Neural crest cell (in vitro differentiated cells): ENCODE data around the gene OXCT1. TPM values are rescaled to one million over a fixed set of nuclear protein-coding genes. Genes with fewer than 3 reads are reported as not detected.
A peak's percentile ranks its signal among the peaks of the same experiment; 100 is the strongest.

ENCODE experiments used
- DNase-seq: peaks from one replicate; pipeline ENCODE4 v3.0.0; 2021; ENCODE audit warnings: low read depth, mixed read lengths, low spot score
- H3K27ac Mint-ChIP-seq: one replicate; pipeline ENCODE4 v1.8.0; 2021; ENCODE audit warnings: mild to moderate bottlenecking, mixed read lengths; ENCODE audit not compliant: unreplicated experiment
- H3K27me3 Mint-ChIP-seq: 2 replicates; pipeline ENCODE4 v1.8.0; 2021; ENCODE audit warnings: low read depth, mild to moderate bottlenecking, mixed read lengths
- H3K36me3 Mint-ChIP-seq: 2 replicates; pipeline ENCODE4 v1.8.0; 2021; ENCODE audit warnings: low read depth, mild to moderate bottlenecking, mixed read lengths
- H3K4me1 Mint-ChIP-seq: 2 replicates; pipeline ENCODE4 v1.8.0; 2021; ENCODE audit warnings: mixed read lengths
- H3K4me3 Mint-ChIP-seq: one replicate; pipeline ENCODE4 v1.8.0; 2021; ENCODE audit warnings: mild to moderate bottlenecking, mixed read lengths
- H3K9me3 Mint-ChIP-seq: 2 replicates; pipeline ENCODE4 v1.8.0; 2021; ENCODE audit warnings: mixed read lengths
- CTCF ChIP-seq: fragments of 200-600 bp; sonication (generic); conservative IDR thresholded peaks from 2 replicates; pipeline ENCODE4 v1.5.0; 2021; ENCODE audit warnings: antibody characterized with exemption, mild to moderate bottlenecking
- total RNA-seq: library from RNA; stranded (reverse); gene quantifications from 2 replicates; pipeline ENCODE4 v1.2.1, GENCODE V29; 2021

The OXCT1 gene
- total RNA-seq, 1 donor from 2014 or later = 30.2 TPM

GRCh38 chr5:41903382-41903891, 33.2 kb upstream of the OXCT1 start:
- no peak for TF ChIP-seq CTCF
- peaks cover 6% of the 10 kb centered on the region for H3K9me3 Mint-ChIP-seq

GRCh38 chr5:41896230-41896629, 26.0 kb upstream of the OXCT1 start:
- DNase-seq = no peak
- peaks cover 2% of the 10 kb centered on the region for H3K9me3 Mint-ChIP-seq
- peaks cover 49% of the 10 kb centered on the region for H3K27me3 Mint-ChIP-seq
- TF ChIP-seq CTCF = no peak
- H3K4me1 Mint-ChIP-seq = no peaks in the 10 kb centered on the region
- H3K4me3 Mint-ChIP-seq = no peak overlapping the region
- no peaks in the 10 kb centered on the region for H3K36me3 Mint-ChIP-seq
- H3K27ac Mint-ChIP-seq = no peak overlapping the region

More at GRCh38 chr5:41903382-41903891, 33.2 kb upstream of the OXCT1 start:
- H3K4me3 Mint-ChIP-seq = peak overlapping the region; percentile 98
- peak overlapping the region; percentile 93 for H3K27ac Mint-ChIP-seq
- DNase-seq = no peak
- H3K36me3 Mint-ChIP-seq = peaks cover 8% of the 10 kb centered on the region
- H3K27me3 Mint-ChIP-seq = peaks cover 12% of the 10 kb centered on the region
- peaks cover 34% of the 10 kb centered on the region for H3K4me1 Mint-ChIP-seq

GRCh38 chr5:41893074-41893851, 23.0 kb upstream of the OXCT1 start:
- H3K9me3 Mint-ChIP-seq = peaks cover 2% of the 10 kb centered on the region

GRCh38 chr5:41892031-41892430, 21.8 kb upstream of the OXCT1 start:
- DNase-seq = no peak
- H3K9me3 Mint-ChIP-seq = peaks cover 6% of the 10 kb centered on the region
- no peaks in the 10 kb centered on the region for H3K36me3 Mint-ChIP-seq
- no peak overlapping the region for H3K4me3 Mint-ChIP-seq
- H3K4me1 Mint-ChIP-seq = no peaks in the 10 kb centered on the region
- H3K27ac Mint-ChIP-seq = no peak overlapping the region
- peaks cover 43% of the 10 kb centered on the region for H3K27me3 Mint-ChIP-seq
- no peak for TF ChIP-seq CTCF

More at GRCh38 chr5:41893074-41893851, 23.0 kb upstream of the OXCT1 start:
- Mint-ChIP-seq H3K4me3 (no peak overlapping the region), H3K27me3 (peaks cover 48% of the 10 kb centered on the region), H3K4me1 (no peaks in the 10 kb centered on the region), H3K27ac (no peak overlapping the region), H3K36me3 (no peaks in the 10 kb centered on the region)
- TF ChIP-seq CTCF = no peak
- no peak for DNase-seq

GRCh38 chr5:41891066-41891707, 21.0 kb upstream of the OXCT1 start:
- H3K4me3 Mint-ChIP-seq = no peak overlapping the region
- H3K36me3 Mint-ChIP-seq = no peaks in the 10 kb centered on the region

More at GRCh38 chr5:41891066-41891707, 21.0 kb upstream of the OXCT1 start:
- DNase-seq = no peak
- H3K4me1 Mint-ChIP-seq = no peaks in the 10 kb centered on the region
- no peak for TF ChIP-seq CTCF
- H3K9me3 Mint-ChIP-seq = peaks cover 6% of the 10 kb centered on the region
- peaks cover 35% of the 10 kb centered on the region for H3K27me3 Mint-ChIP-seq
- H3K27ac Mint-ChIP-seq = no peak overlapping the region
